SK-N-SH (cell line): ENCODE data around the gene RECK. TPM values are rescaled to one million over a fixed set of nuclear protein-coding genes. Genes with fewer than 3 reads are reported as not detected.

Source experiments
- CTCF ChIA-PET: fragments of 300-600, 350-600 bp; formaldehyde crosslinking; extraction: SDS; loops from one replicate; lab custom pipeline; 2021; lab: Yijun Ruan, JAX
- POLR2A ChIA-PET: fragments of 350-600 bp; sonication (Branson Sonifier 250); formaldehyde crosslinking; extraction: SDS; loops from one replicate; lab custom pipeline; 2020; ENCODE audit warnings: antibody characterized with exemption, inconsistent platforms; lab: Yijun Ruan, JAX
- DNase-seq: peaks from one replicate; pipeline ENCODE4 v3.0.0; 2012
- H2AFZ ChIP-seq: fragments of 200-600 bp; sonication (generic); 2 replicates; pipeline ENCODE4 v1.8.1; 2016; ENCODE audit warnings: antibody characterized with exemption, mild to moderate bottlenecking, low read depth
- H3F3A ChIP-seq: fragments of 200-600 bp; sonication (generic); replicated peaks from 2 replicates; pipeline ENCODE3; 2016; ENCODE audit warnings: antibody characterized with exemption, mild to moderate bottlenecking; ENCODE audit not compliant: insufficient read depth
- H3K27ac ChIP-seq, 2 experiments: fragments of 200-500 bp in 1 of 2; fragments of 200-600 bp in 1 of 2; sonication (Bioruptor generic) in 1 of 2; sonication (generic), shearing (Covaris generic) in 1 of 2; 2 replicates each; pipeline versions ENCODE4 v1.5.1 to v1.6.1; 2014 to 2016; ENCODE audit warnings: low read depth in 2 of 2, inconsistent platforms in 1 of 2, low read length in 1 of 2, mild to moderate bottlenecking in 1 of 2, mixed read lengths in 1 of 2
- H3K27me3 ChIP-seq: fragments of 200-600 bp; sonication (generic), shearing (Covaris generic); 2 replicates; pipeline ENCODE4 v1.6.1; 2016; ENCODE audit warnings: mixed run types; ENCODE audit not compliant: insufficient read depth
- H3K36me3 ChIP-seq, 2 experiments: fragments of 200-500 bp in 1 of 2; fragments of 200-600 bp in 1 of 2; sonication (Bioruptor generic) in 1 of 2; sonication (generic) in 1 of 2; replicated peaks in 1 of 2; 2 replicates each; pipeline versions ENCODE3 to v1.5.1; 2014 to 2016; ENCODE audit warnings: low read length in 1 of 2, mild to moderate bottlenecking in 1 of 2; ENCODE audit not compliant: insufficient read depth in 2 of 2, control insufficient read depth in 1 of 2
- H3K4me1 ChIP-seq, 2 experiments: fragments of 200-500 bp in 1 of 2; fragments of 200-600 bp in 1 of 2; sonication (Bioruptor generic) in 1 of 2; sonication (generic), shearing (Covaris generic) in 1 of 2; 2 replicates each; pipeline versions ENCODE4 v1.5.1 to v1.6.1; 2014 to 2016; ENCODE audit warnings: low read depth in 1 of 2, low read length in 1 of 2, mixed run types in 1 of 2; ENCODE audit not compliant: insufficient read depth in 2 of 2, control insufficient read depth in 1 of 2
- H3K4me2 ChIP-seq: fragments of 200-600 bp; sonication (generic), shearing (Covaris generic); 2 replicates; pipeline ENCODE4 v1.6.1; 2017; ENCODE audit warnings: mixed run types
- H3K4me3 ChIP-seq, 2 experiments: fragments of 200-500 bp in 1 of 2; fragments of 200-600 bp in 1 of 2; sonication (Bioruptor generic) in 1 of 2; sonication (generic), shearing (Covaris generic) in 1 of 2; 2 replicates each; pipeline versions ENCODE4 v1.5.1 to v1.8.1; 2014 to 2016; ENCODE audit warnings: low read depth in 2 of 2, inconsistent platforms in 1 of 2, low read length in 1 of 2, mild to moderate bottlenecking in 1 of 2, mixed read lengths in 1 of 2, moderate library complexity in 1 of 2
- H3K79me2 ChIP-seq: fragments of 200-600 bp; sonication (generic); 2 replicates; pipeline ENCODE4 v1.8.1; 2017; ENCODE audit warnings: mild to moderate bottlenecking; ENCODE audit not compliant: insufficient read depth
- H3K9ac ChIP-seq: fragments of 200-600 bp; sonication (generic); 2 replicates; pipeline ENCODE4 v1.6.1; 2017; ENCODE audit warnings: mixed run types
- H3K9me2 ChIP-seq: fragments of 200-600 bp; sonication (generic); 2 replicates; pipeline ENCODE4 v1.6.1; 2017; ENCODE audit warnings: mixed run types
- H3K9me3 ChIP-seq: fragments of 200-600 bp; sonication (generic); 2 replicates; pipeline ENCODE4 v1.6.1; 2017; ENCODE audit warnings: mixed run types, mild to moderate bottlenecking, moderate library complexity
- H4K20me1 ChIP-seq: fragments of 200-600 bp; sonication (generic); 2 replicates; pipeline ENCODE4 v1.6.1; 2017; ENCODE audit warnings: mild to moderate bottlenecking, mixed run types; ENCODE audit not compliant: insufficient read depth
- CHD2 ChIP-seq: fragments of 150-350 bp; IDR thresholded peaks from 2 replicates; pipeline ENCODE4 v1.6.1; 2018; ENCODE audit warnings: low read length; ENCODE audit not compliant: partially characterized antibody
- CTCF ChIP-seq: fragments of 200-600 bp; sonication (generic); IDR thresholded peaks from 2 replicates; pipeline ENCODE4 v1.6.1; 2017; ENCODE audit warnings: antibody characterized with exemption, mild to moderate bottlenecking, moderate library complexity
- EP300 ChIP-seq, 2 experiments: IDR thresholded peaks; 2 replicates each; pipeline versions ENCODE4 v1.4.0 to v1.6.1; 2012; ENCODE audit warnings: borderline replicate concordance in 1 of 2, low read depth in 1 of 2, low read length in 1 of 2
- EZH2phosphoT487 ChIP-seq: fragments of 200-600 bp; sonication (generic); IDR thresholded peaks from 2 replicates; pipeline ENCODE4 v1.6.1; 2017; ENCODE audit warnings: low read depth, mixed run types, mild to moderate bottlenecking, antibody characterized with exemption, moderate library complexity, borderline replicate concordance
- FOSL2 ChIP-seq: IDR thresholded peaks from 2 replicates; pipeline ENCODE4 v1.4.0; 2012; ENCODE audit warnings: low read depth, mild to moderate bottlenecking, moderate library complexity, borderline replicate concordance
- FOXJ3 ChIP-seq: sonication (generic); formaldehyde crosslinking; IDR thresholded peaks from 2 replicates; pipeline ENCODE4 v1.5.1; 2020; ENCODE audit warnings: mild to moderate bottlenecking, missing genetic modification reagents
- FOXM1 ChIP-seq: IDR thresholded peaks from 2 replicates; pipeline ENCODE4 v1.4.0; 2012; ENCODE audit warnings: low read depth, mild to moderate bottlenecking
- GATA2 ChIP-seq: sonication (generic); formaldehyde crosslinking; IDR thresholded peaks from 2 replicates; pipeline ENCODE4 v1.5.0; 2020; ENCODE audit warnings: mild to moderate bottlenecking, missing genetic modification reagents
- JUND ChIP-seq: IDR thresholded peaks from 2 replicates; pipeline ENCODE4 v1.4.0; 2012
- MEF2A ChIP-seq: IDR thresholded peaks from 2 replicates; pipeline ENCODE4 v1.4.0; 2012; ENCODE audit warnings: low read depth, borderline replicate concordance
- MXI1 ChIP-seq: IDR thresholded peaks from 2 replicates; pipeline ENCODE4 v1.6.1; 2012; ENCODE audit warnings: mild to moderate bottlenecking, low read depth, low read length, improper control_type of control experiment
- NFIC ChIP-seq: IDR thresholded peaks from 2 replicates; pipeline ENCODE4 v1.4.0; 2012; ENCODE audit warnings: borderline replicate concordance
- NRF1 ChIP-seq: IDR thresholded peaks from 2 replicates; pipeline ENCODE4 v1.6.1; 2012; ENCODE audit warnings: low read depth, mild to moderate bottlenecking, low read length
- POLR2AphosphoS5 ChIP-seq: IDR thresholded peaks from 2 replicates; pipeline ENCODE4 v1.6.1; 2012; ENCODE audit warnings: low read depth, low read length
- RAD21 ChIP-seq: IDR thresholded peaks from 2 replicates; pipeline ENCODE4 v1.6.1; 2012; ENCODE audit warnings: mild to moderate bottlenecking, low read length
- RFX5 ChIP-seq: IDR thresholded peaks from 2 replicates; pipeline ENCODE4 v1.6.1; 2012; ENCODE audit warnings: mild to moderate bottlenecking, improper control_type of control experiment, low read length
- SIN3A ChIP-seq: IDR thresholded peaks from 2 replicates; pipeline ENCODE4 v1.6.1; 2012; ENCODE audit warnings: low read depth, mild to moderate bottlenecking, low read length, moderate library complexity, borderline replicate concordance
- TAF1 ChIP-seq: IDR thresholded peaks from 2 replicates; pipeline ENCODE4 v1.6.1; 2012; ENCODE audit warnings: low read depth, mild to moderate bottlenecking, low read length, moderate library complexity, borderline replicate concordance
- TCF12 ChIP-seq: IDR thresholded peaks from 2 replicates; pipeline ENCODE4 v1.4.0; 2012
- TEAD4 ChIP-seq: IDR thresholded peaks from 2 replicates; pipeline ENCODE4 v1.4.0; 2012; ENCODE audit warnings: mild to moderate bottlenecking, borderline replicate concordance; ENCODE audit not compliant: insufficient read depth
- USF2 ChIP-seq: fragments of 150-350 bp; IDR thresholded peaks from 2 replicates; pipeline ENCODE4 v1.6.1; 2017; ENCODE audit warnings: antibody characterized with exemption, low read length, low read depth, borderline replicate concordance
- YY1 ChIP-seq: IDR thresholded peaks from 2 replicates; pipeline ENCODE4 v1.4.0; 2012; ENCODE audit warnings: low read depth, mild to moderate bottlenecking
- WGBS: methylation state at CpG from one replicate; pipeline ENCODE4 v1.1.6; 2017; ENCODE audit warnings: low lambda C conversion rate; 5-methylcytosine and 5-hydroxymethylcytosine counted together
- polyA plus RNA-seq, 3 experiments: library from polyadenylated mRNA; depleted of rRNA; stranded (reverse); fragments of >200 nt; gene quantifications; 2 replicates each; pipeline ENCODE4 v1.2.3, GENCODE V29; 2012
- TF ChIP-seq, protein P1 (sequence below): IDR thresholded peaks from 2 replicates; pipeline ENCODE4 v1.4.0; 2012; ENCODE audit warnings: low read depth
- TF ChIP-seq, protein P2 (sequence below): fragments of 150-350 bp; IDR thresholded peaks from 2 replicates; pipeline ENCODE4 v1.6.1; 2016; ENCODE audit warnings: mild to moderate bottlenecking, low read depth, low read length
- TF ChIP-seq, protein P3 (sequence below): IDR thresholded peaks from 2 replicates; pipeline ENCODE4; 2012
- TF ChIP-seq, protein P4 (sequence below): IDR thresholded peaks from 2 replicates; pipeline ENCODE4 v1.6.1; 2012; ENCODE audit warnings: mild to moderate bottlenecking, low read depth, low read length, moderate library complexity

Gene RECK
- polyA plus RNA-seq, 1 of the 3 experiments (the other 2 are of a cell fraction) = 22.8 TPM

DNA sequence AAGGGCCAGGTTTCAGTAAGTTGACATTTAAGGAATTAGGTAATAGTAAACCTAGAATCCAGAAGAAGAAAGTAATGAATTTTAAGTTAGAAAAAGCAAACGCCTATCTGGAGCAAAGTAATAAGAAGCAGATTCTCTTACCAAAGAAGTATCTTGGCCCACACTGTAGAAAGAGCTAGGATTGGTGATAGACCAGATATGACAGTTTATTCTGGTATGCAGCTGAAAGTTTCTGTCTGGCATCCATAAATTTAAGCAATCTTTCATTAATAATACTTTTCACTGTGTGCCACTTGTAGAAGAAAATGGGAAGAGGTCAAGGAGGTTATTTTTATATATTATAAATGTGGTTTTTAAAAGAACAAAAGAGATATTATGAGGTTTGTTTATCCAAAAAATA, 3.0 kb downstream of the RECK start:
- Histone ChIP-seq H3F3A (peaks cover 48% of the 10 kb centered on the region), H4K20me1 (peaks cover 17% of the 10 kb centered on the region), H3K79me2 (peaks cover 79% of the 10 kb centered on the region), H3K9me3 (peaks cover 4% of the 10 kb centered on the region; the same call in 1 of the 2 replicates), H3K27me3 (no peaks in the 10 kb centered on the region), H3K36me3 (peaks cover 0 to 9% of the 10 kb centered on the region in 2 experiments), H3K4me2 (peak overlapping the region; percentile 75), H3K9ac (peak overlapping the region; percentile 91; the same call in 1 of the 2 replicates), H3K9me2 (no peaks in the 10 kb centered on the region), H3K4me3 (peak overlapping the region; percentile 72 to 81; a peak in 3 of 4 replicates), H3K27ac (peak overlapping the region; percentile 77 to 79; a peak in 3 of 4 replicates), H3K4me1 (peaks cover 6 to 14% of the 10 kb centered on the region in 2 experiments; a peak in 3 of 4 replicates), H2AFZ (no peak overlapping the region)
- no peak for DNase-seq
- POLR2A ChIA-PET = no interaction called here
- CTCF ChIA-PET = interaction anchor here (1.4 to 2.8 kb wide), 3 partner anchors 32 to 126 kb away, joined by 5 to 11 read pairs (median 6); no protein-coding TSS in a partner anchor
- 13% methylated on average over 1 of the region's 1 CpG for WGBS
- no peak for TF ChIP-seq YY1
- TF ChIP-seq, protein P1, sequence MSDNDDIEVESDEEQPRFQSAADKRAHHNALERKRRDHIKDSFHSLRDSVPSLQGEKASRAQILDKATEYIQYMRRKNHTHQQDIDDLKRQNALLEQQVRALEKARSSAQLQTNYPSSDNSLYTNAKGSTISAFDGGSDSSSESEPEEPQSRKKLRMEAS = no peak
- peak; percentile 69; the same call in 1 of the 2 replicates for TF ChIP-seq FOXM1
- no peak for TF ChIP-seq USF2
- TF ChIP-seq NFIC = peak; percentile 73
- peak; percentile 73 for TF ChIP-seq FOSL2
- peak; percentile 78; the same call in 1 of the 2 replicates for TF ChIP-seq TEAD4
- TF ChIP-seq SIN3A = 0 out of 2 replicates have a peak, but pooled peaks have one; percentile 44
- no peak for TF ChIP-seq CHD2
- TF ChIP-seq POLR2AphosphoS5 = peak; percentile 37; the same call in 1 of the 2 replicates
- no peak for TF ChIP-seq MXI1
- no peak for TF ChIP-seq RFX5
- peak; percentile 93 for TF ChIP-seq TCF12
- no peak for TF ChIP-seq CTCF
- peak; percentile 28 to 78; a peak in 2 of 4 replicates for TF ChIP-seq EP300 (IDR thresholded peaks at IDR 0.05; ENCODE audit: borderline replicate concordance in 1 of 2, low read depth in 1 of 2, low read length in 1 of 2)
- TF ChIP-seq JUND = peak; percentile 74
- TF ChIP-seq GATA2 (CRISPR knock-in tag) = no peak
- no peak for TF ChIP-seq RAD21
- TF ChIP-seq NRF1 = no peak
- TF ChIP-seq MEF2A = peak; percentile 59
- no peak for TF ChIP-seq EZH2phosphoT487
- no peak for TF ChIP-seq FOXJ3 (CRISPR knock-in tag)
- TF ChIP-seq, protein P2, sequence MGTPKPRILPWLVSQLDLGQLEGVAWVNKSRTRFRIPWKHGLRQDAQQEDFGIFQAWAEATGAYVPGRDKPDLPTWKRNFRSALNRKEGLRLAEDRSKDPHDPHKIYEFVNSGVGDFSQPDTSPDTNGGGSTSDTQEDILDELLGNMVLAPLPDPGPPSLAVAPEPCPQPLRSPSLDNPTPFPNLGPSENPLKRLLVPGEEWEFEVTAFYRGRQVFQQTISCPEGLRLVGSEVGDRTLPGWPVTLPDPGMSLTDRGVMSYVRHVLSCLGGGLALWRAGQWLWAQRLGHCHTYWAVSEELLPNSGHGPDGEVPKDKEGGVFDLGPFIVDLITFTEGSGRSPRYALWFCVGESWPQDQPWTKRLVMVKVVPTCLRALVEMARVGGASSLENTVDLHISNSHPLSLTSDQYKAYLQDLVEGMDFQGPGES = no peak
- TF ChIP-seq, protein P3, sequence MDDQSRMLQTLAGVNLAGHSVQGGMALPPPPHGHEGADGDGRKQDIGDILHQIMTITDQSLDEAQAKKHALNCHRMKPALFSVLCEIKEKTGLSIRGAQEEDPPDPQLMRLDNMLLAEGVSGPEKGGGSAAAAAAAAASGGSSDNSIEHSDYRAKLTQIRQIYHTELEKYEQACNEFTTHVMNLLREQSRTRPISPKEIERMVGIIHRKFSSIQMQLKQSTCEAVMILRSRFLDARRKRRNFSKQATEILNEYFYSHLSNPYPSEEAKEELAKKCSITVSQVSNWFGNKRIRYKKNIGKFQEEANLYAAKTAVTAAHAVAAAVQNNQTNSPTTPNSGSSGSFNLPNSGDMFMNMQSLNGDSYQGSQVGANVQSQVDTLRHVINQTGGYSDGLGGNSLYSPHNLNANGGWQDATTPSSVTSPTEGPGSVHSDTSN = peak; percentile 93
- TF ChIP-seq TAF1 = no peak
- TF ChIP-seq, protein P4, sequence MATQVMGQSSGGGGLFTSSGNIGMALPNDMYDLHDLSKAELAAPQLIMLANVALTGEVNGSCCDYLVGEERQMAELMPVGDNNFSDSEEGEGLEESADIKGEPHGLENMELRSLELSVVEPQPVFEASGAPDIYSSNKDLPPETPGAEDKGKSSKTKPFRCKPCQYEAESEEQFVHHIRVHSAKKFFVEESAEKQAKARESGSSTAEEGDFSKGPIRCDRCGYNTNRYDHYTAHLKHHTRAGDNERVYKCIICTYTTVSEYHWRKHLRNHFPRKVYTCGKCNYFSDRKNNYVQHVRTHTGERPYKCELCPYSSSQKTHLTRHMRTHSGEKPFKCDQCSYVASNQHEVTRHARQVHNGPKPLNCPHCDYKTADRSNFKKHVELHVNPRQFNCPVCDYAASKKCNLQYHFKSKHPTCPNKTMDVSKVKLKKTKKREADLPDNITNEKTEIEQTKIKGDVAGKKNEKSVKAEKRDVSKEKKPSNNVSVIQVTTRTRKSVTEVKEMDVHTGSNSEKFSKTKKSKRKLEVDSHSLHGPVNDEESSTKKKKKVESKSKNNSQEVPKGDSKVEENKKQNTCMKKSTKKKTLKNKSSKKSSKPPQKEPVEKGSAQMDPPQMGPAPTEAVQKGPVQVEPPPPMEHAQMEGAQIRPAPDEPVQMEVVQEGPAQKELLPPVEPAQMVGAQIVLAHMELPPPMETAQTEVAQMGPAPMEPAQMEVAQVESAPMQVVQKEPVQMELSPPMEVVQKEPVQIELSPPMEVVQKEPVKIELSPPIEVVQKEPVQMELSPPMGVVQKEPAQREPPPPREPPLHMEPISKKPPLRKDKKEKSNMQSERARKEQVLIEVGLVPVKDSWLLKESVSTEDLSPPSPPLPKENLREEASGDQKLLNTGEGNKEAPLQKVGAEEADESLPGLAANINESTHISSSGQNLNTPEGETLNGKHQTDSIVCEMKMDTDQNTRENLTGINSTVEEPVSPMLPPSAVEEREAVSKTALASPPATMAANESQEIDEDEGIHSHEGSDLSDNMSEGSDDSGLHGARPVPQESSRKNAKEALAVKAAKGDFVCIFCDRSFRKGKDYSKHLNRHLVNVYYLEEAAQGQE = no peak
